Erythroblast (primary cell): ENCODE measurements around the gene IMMP2L.

Experiments
- DNase-seq, 2 experiments: peaks; one replicate each; lab custom pipeline; 2025; lab: John Stamatoyannopoulos, UW
- GATA1 ChIP-seq: IDR thresholded peaks from 2 replicates; pipeline ENCODE4 v1.6.1; 2011; ENCODE audit warnings: low read depth, mild to moderate bottlenecking, control low read depth, low read length, moderate library complexity
- POLR2A ChIP-seq: IDR thresholded peaks from 2 replicates; pipeline ENCODE4 v1.6.1; 2011; ENCODE audit warnings: mild to moderate bottlenecking, low read length

Gene IMMP2L

DNA sequence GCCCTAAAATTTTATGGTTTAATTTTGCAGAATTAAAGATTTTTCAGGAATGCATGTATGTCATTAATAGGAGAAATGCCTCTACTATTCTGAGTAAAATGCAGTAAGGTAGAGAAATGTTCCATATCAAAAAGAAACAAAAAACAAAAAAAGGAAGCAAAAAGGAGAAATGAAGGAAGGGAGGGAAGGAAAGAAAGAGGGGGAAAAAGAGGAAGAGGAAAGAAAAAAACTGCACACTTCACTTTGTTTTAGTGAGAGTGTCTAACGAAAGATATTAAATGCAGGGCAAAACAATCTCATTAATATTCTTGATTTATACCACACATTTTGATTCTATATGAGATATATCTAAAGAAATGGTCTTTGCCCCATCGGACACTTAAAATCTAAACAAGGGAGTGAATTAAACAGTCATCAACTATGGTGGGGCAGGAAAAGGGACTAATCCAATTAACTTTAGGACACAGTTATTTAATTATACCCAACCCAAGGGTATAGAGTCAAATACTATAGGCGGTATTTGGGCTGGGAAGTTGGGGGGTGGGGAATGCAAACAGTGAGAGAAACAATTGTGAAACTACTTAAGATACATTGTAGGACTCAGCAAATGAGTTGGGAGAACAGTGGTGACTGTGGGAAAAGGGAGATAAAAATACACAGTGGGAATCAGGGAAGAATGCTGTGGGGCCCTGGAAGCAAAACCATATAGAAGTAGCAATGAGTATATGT is 27.0 kb downstream of the IMMP2L start:
- TF ChIP-seq GATA1 (no peak), POLR2A (no peak)
- no peak for DNase-seq

DNA sequence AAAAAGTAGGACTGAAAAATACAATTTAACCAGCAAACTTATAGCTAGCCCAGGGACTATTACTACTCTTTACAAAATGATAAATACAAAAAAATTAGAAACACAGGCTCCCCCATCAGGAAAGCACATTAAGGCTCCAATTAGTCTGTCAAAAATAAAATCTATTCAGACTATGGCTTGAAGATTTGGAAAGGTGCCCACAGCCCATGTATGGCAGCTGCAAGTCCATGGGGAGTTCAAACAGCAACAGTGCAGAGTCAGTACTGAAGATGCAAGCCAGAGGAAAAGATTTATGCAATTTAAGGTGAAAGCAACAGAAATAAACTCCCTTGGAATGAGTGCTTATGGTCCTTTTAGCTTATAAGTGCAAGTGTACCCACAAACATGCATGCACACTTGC is 29.7 kb downstream of the IMMP2L start:
- no peak for DNase-seq
- TF ChIP-seq GATA1 (no peak), POLR2A (no peak)

DNA sequence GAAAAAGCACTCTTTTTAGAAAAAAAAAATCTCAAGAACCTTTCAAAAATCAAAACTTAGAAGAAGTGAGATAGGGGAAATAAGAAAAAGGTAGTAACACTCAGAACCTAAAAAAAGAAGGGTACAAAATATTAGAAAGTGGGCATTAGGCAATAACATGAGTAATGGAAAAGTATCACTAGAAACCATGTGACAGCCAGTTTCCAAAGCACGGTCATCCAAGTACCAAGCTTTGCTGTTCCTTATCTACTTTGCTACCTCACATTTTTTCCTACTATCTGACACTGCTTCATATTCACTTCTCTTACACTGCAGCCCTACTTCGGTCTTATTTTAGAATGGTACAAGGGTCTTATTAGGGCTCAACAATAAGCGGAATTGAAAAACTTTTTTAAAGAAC is 30.3 kb downstream of the IMMP2L start:
- TF ChIP-seq GATA1: no peak
- TF ChIP-seq POLR2A: no peak
- peak; percentile 17 to 42 for DNase-seq

DNA sequence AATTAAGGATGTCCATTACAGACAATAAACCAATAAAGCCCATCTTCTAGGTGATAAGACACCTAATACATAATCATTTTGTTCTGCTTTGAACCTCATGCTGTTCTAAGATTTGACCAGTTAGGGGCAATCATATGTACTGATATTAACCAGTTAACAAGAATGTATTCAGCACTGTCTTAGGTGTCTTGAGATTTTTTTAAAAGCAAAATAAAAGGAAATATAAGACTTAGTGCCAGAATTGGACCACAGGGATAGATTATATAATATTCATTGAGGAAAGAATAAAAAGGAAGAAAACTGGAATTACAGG is 32.0 kb downstream of the IMMP2L start:
- DNase-seq: no peak
- TF ChIP-seq GATA1 (no peak), POLR2A (no peak)

DNA sequence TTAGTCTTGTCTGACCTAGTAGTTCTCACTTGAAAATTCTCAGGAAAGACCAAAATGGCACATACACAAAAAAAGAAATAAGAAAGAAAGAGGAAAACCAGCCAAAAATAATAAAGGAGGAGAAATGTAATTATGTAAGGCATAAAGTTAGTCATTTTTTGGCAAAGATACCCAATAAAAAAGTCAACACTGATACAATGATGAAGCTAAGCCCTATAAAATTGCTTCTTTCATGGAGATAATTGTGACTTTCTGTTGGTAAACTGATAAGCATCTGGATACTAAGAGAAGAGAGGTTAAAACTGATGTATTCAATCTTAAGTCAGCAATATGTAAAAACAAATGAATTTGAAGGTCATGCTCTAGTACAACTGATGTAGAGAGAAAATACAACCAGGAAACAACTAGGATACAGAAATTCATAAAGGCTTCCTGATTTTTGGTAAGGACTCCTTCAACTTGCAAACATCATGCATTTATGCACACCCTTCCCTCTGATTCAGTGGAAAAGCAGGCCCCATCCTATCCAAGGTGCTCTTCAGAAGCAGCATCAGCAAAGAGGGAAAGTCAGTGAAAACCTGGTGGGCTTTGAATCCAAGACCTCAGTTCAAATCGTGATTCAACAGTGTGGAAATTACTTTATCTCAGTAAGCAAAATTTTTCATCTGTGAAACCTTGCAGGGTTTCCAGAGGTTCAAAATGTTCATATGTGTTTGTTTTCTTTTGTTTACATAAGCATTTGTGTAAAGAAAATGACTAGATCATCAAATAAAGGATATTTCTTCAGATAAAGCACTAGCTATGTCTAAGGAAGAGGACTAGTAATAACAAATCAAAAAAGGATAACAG is 32.6 kb downstream of the IMMP2L start:
- DNase-seq: no peak

DNA sequence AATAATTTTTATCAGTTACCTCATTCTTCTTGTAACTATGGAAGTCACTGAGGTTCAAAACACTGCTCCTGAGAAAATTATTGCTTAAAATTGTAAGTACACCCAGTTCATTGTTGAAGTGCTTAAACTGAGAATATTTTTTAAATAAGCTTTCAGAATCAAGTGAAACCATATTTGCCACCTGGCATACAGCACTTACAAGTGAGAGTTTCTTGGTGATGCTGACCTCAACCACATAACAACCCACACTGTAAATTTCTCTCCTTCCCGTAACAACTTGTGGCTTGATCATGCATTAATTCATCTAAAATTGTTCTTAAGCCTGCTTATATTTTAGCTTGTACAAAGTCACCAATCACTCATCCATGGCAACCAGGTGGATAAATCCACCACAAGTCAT is 34.0 kb downstream of the IMMP2L start:
- TF ChIP-seq GATA1: no peak
- no peak for TF ChIP-seq POLR2A
- DNase-seq: no peak

More for the DNA sequence above, 32.6 kb downstream of the IMMP2L start:
- TF ChIP-seq GATA1: no peak
- TF ChIP-seq POLR2A: no peak

DNA sequence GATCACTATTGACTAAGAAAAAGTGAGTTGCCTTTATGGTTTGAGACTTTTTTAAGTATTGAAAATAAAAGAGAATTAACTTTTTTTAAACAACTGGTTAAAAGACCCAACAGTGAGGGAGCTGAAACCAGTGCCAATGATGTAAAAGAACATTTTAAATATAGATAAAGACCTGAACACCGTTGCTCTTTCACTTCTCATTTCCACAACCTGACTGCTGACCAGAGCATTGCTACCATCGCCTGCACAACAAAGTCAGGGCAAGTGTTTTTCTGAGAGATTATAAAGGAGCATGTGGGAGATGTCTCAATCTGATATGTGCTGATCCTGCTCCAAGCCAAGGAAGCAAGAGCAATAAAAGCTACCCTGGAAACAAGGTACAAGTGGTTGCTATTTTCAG is 34.7 kb downstream of the IMMP2L start:
- TF ChIP-seq POLR2A: no peak
- peak in 1 of 2 experiments; percentile 20 for DNase-seq

DNA sequence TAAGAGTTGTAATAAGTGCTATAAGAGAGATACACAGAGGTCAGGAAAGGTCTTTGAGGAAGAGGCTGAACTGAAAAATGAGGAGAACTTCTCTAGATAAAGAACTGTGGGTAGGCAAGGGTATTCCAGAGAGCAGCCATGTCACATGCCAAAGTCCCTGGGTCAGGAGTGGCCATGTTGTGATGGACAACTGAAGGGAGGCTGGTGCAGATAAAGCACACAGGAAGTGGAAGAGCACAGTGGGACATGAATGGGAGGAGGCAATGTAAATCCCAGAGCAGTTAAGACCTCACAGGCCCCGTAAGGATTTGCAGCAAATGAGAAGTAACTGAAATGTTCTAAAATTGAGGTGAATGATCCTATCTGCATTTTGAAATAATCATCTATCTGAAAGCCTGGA is 37.2 kb downstream of the IMMP2L start:
- TF ChIP-seq POLR2A: no peak
- TF ChIP-seq GATA1: no peak
- no peak for DNase-seq

DNA sequence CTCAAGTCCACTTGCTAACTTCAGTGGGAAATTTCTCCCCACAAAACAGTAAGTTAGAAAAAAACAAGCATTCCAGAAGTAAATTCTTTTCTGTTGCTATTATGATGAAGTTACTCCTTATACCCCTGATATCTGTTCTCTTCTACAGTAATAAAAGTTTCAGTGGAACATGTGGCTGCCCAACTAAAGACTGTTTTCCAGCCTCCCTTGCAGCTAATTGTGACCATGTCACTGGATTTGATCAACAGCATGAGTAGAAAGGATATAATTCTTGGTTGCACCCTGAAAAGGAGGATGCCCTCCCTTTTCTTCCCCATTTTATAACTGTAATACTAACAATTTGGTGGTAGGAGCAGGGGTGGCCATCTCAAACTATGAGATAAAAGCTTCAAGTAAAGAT is 40.6 kb downstream of the IMMP2L start:
- no peak for DNase-seq
- no peak for TF ChIP-seq POLR2A
- no peak for TF ChIP-seq GATA1

DNA sequence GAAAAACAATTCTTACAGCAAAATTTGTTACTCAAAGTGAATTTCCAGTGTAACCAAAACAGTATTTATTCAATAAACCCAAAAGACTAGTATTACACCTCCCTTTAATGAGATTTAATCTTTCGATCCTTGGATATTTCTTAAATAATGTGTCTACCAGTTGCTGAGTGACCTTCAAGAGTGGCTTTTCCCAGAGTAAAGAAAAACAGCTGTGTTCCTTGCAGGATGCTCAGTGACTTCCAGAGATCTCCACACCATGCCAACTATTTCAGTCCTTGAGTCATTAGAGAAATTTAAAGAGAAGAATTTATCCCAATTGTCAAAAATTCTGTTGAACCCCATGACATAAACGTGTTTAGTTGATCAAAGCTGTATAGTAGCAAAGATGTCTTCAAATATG is 44.0 kb downstream of the IMMP2L start:
- TF ChIP-seq GATA1: no peak
- no peak for TF ChIP-seq POLR2A
- DNase-seq: no peak

DNA sequence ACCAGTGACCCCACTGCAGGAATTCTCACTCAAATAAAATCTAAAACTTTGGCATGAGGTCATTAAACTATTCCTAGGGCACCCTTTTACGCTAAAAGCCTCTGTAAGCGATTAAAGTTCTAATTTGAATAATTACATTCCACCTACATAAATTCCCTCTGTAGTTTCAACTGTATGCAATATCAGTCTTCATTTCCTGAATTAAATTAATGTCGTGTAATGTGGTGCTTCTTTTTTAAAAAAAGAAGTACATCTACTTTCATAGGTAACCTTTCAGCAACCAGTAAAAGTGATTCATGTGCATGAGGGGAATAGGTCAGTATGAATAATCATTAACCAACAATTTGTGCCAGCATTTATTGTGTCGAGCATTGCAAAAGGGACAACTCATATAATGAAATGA is 44.7 kb downstream of the IMMP2L start:
- TF ChIP-seq GATA1: no peak
- TF ChIP-seq POLR2A: no peak
- DNase-seq: no peak

DNA sequence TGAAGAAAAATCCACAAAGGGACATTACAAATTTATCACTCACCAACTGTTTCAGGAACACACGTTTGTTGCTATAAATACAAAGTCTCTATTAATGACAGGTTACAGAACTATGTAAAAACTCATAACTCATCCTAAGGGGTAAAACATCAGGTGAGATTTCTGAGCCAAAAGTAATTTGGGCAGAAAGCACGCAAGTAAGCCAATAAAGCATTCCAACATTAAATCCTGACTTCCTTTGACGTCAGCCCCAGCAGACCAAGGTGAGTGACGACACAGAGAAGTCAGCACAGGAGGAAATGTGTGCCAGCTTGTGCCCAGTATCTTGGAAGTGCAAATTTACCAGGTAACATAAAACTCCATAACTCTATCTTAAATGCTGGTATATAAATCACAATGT is 45.7 kb downstream of the IMMP2L start:
- DNase-seq: no peak
- no peak for TF ChIP-seq GATA1
- no peak for TF ChIP-seq POLR2A

DNA sequence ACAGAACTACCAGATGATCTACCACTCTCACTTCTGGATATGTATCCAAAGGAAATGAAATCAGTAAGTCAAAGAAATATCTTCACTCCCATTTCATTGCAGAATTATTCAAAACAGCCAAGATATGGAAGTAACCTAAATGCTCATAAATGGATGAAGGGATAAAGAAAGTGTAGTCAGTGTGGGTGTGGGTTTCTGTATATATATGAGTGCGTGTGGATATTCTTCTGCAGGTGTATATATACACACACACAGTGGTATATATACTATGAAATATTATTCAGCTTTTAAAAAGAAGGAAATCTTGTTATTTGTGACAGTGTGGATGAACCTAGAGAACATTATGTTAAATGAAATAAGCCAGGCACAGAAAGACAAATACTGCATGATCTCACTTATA is 48.7 kb downstream of the IMMP2L start:
- TF ChIP-seq GATA1: no peak
- TF ChIP-seq POLR2A: no peak
- DNase-seq: no peak

DNA sequence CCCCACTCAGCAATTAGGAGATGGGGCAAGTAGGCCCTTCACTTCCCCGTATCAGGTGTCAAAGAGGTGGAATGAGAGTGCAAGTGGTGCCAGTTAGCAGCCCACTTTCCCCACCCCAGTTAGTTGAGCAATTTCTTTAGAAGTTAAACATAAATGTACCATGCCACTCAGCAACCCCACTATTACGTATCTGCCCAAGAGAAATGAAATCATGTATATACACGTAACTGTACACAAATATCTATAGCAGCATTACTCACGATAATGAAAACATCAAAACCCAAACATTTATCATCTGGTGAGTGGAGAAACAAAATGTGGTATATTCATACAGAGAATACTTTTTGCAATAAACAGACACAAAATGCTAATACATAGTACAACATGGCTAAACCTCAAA is 50.4 kb downstream of the IMMP2L start:
- no peak for TF ChIP-seq POLR2A
- no peak for TF ChIP-seq GATA1
- DNase-seq: no peak
